PFSK-1 (cell line): ENCODE results near the gene SCN8A.

Experiments used
- POLR2AphosphoS5 ChIP-seq: IDR thresholded peaks from 2 replicates; pipeline ENCODE4 v1.6.1; 2012; ENCODE audit warnings: low read depth, mild to moderate bottlenecking, control low read depth, low read length, moderate library complexity
- SIN3A ChIP-seq: IDR thresholded peaks from 2 replicates; pipeline ENCODE4 v1.6.1; 2012; ENCODE audit warnings: mild to moderate bottlenecking, low read length, moderate library complexity, borderline replicate concordance; ENCODE audit not compliant: insufficient read depth

GRCh38 chr12:51759175-51759574 lies 168.1 kb downstream of the SCN8A start:
- TF ChIP-seq POLR2AphosphoS5 (no peak), SIN3A (no peak)
